ENCODE measurements around the gene ZCCHC24.

Gene ZCCHC24

DNA sequence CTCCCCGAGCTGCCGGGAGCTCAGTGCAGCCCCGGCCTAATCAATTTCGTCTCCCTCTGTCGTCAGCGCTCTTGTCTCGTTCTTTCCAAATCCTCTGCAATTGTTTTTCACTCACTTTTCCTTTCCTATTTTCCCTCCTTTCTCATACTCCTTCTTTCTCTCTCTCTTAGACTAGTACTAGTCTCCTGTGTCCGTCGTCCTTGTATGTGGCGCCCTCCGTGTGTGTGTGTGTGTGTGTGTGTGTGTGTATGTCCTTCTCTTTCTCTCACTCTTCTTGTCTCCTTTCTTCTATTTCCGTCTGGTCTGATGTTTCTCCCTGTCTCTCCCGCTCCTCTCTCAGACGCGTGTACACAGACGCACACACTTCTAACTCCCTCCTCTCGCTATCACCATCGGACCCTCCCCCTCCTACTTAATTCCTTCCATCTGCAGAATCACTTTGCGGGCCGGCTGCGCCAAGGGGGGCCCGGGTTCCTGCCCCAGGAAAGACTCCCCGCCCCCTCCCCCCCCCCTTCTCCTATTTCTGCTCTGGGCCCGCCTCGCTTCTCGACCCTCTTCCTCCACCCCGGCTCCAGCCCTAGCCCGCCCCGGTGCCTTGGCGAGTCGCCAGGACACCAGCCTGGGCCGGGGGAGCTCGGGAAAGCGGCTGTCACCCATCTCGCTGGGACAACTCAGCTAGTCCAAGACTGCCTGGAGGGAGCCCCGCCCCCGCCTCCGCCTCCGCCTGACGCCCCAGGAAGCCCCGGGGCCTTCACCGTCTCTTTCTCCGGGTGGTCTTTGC, 743 bp upstream of the ZCCHC24 start:
- no peaks in the 10 kb centered on the region for H3K36me3 ChIP-seq (ENCODE audit: insufficient read depth, insufficient read length, low read length)
- H3K4me1 ChIP-seq (ENCODE audit: insufficient read depth, insufficient read length) = peaks cover 8% of the 10 kb centered on the region
- TF ChIP-seq SUZ12 (IDR thresholded peaks at IDR 0.05; ENCODE audit: extremely low read depth, insufficient read depth, insufficient read length) (no peak), YY1 (IDR thresholded peaks at IDR 0.05; ENCODE audit: insufficient read depth, insufficient read length) (no peak), ZNF274 (IDR thresholded peaks at IDR 0.05; ENCODE audit: low read depth, low read length) (no peak)
- H3K4me3 ChIP-seq (ENCODE audit: insufficient read length, low read depth) = peak overlapping the region; percentile 39
- DNase-seq (ENCODE audit: low read depth, low spot score) = no peak
- peaks cover 31% of the 10 kb centered on the region for H3K27me3 ChIP-seq (ENCODE audit: insufficient read depth, insufficient read length)
- H3K9ac ChIP-seq (ENCODE audit: insufficient read length, low read depth) = peak overlapping the region; percentile 67
- H3K9me3 ChIP-seq (ENCODE audit: insufficient read depth, low read length) = no peaks in the 10 kb centered on the region

GRCh38 chr10:79444199-79445119, 965 bp downstream of the ZCCHC24 start:
- H3K36me3 ChIP-seq (ENCODE audit: insufficient read depth, insufficient read length, low read length) = no peaks in the 10 kb centered on the region
- peaks cover 5% of the 10 kb centered on the region for H3K4me1 ChIP-seq (ENCODE audit: insufficient read depth, insufficient read length)
- H3K27me3 ChIP-seq (ENCODE audit: insufficient read depth, insufficient read length) = peaks cover 31% of the 10 kb centered on the region
- H3K9me3 ChIP-seq (ENCODE audit: insufficient read depth, low read length) = no peaks in the 10 kb centered on the region
- H3K9ac ChIP-seq (ENCODE audit: insufficient read length, low read depth) = peak overlapping the region; percentile 72
- H3K4me3 ChIP-seq (ENCODE audit: insufficient read length, low read depth) = peak overlapping the region; percentile 54
- no peak for TF ChIP-seq SUZ12 (IDR thresholded peaks at IDR 0.05; ENCODE audit: extremely low read depth, insufficient read depth, insufficient read length)
- no peak for TF ChIP-seq YY1 (IDR thresholded peaks at IDR 0.05; ENCODE audit: insufficient read depth, insufficient read length)
- TF ChIP-seq ZNF274 (IDR thresholded peaks at IDR 0.05; ENCODE audit: low read depth, low read length) = no peak
- no peak for DNase-seq (ENCODE audit: low read depth, low spot score)

- no peak for TF ChIP-seq ZNF274 (IDR thresholded peaks at IDR 0.05; ENCODE audit: low read depth, low read length)
- no peak for TF ChIP-seq YY1 (IDR thresholded peaks at IDR 0.05; ENCODE audit: insufficient read depth, insufficient read length)
- TF ChIP-seq SUZ12 (IDR thresholded peaks at IDR 0.05; ENCODE audit: extremely low read depth, insufficient read depth, insufficient read length) = no peak
- peaks cover 29% of the 10 kb centered on the region for H3K27me3 ChIP-seq (ENCODE audit: insufficient read depth, insufficient read length)
- no peak for DNase-seq (ENCODE audit: low read depth, low spot score)
- peaks cover 4% of the 10 kb centered on the region for H3K4me1 ChIP-seq (ENCODE audit: insufficient read depth, insufficient read length)
- H3K9me3 ChIP-seq (ENCODE audit: insufficient read depth, low read length) = no peaks in the 10 kb centered on the region
- peak overlapping the region; percentile 54 for H3K4me3 ChIP-seq (ENCODE audit: insufficient read length, low read depth)
- H3K36me3 ChIP-seq (ENCODE audit: insufficient read depth, insufficient read length, low read length) = no peaks in the 10 kb centered on the region
- H3K9ac ChIP-seq (ENCODE audit: insufficient read length, low read depth) = peak overlapping the region; percentile 72
Observed at GRCh38 chr10:79443338-79444198, 1.9 kb downstream of the ZCCHC24 start.

- H3K4me3 ChIP-seq (ENCODE audit: insufficient read length, low read depth) = no peak overlapping the region
- peaks cover 2% of the 10 kb centered on the region for H3K36me3 ChIP-seq (ENCODE audit: insufficient read depth, insufficient read length, low read length)
- TF ChIP-seq SUZ12 (IDR thresholded peaks at IDR 0.05; ENCODE audit: extremely low read depth, insufficient read depth, insufficient read length) = no peak
- H3K27me3 ChIP-seq (ENCODE audit: insufficient read depth, insufficient read length) = peaks cover 18% of the 10 kb centered on the region
- H3K4me1 ChIP-seq (ENCODE audit: insufficient read depth, insufficient read length) = peaks cover 10% of the 10 kb centered on the region
- no peak overlapping the region for H3K9ac ChIP-seq (ENCODE audit: insufficient read length, low read depth)
- H3K9me3 ChIP-seq (ENCODE audit: insufficient read depth, low read length) = no peaks in the 10 kb centered on the region
- DNase-seq (ENCODE audit: low read depth, low spot score) = no peak
Observed at GRCh38 chr10:79442171-79443040, 3.0 kb downstream of the ZCCHC24 start.

DNA sequence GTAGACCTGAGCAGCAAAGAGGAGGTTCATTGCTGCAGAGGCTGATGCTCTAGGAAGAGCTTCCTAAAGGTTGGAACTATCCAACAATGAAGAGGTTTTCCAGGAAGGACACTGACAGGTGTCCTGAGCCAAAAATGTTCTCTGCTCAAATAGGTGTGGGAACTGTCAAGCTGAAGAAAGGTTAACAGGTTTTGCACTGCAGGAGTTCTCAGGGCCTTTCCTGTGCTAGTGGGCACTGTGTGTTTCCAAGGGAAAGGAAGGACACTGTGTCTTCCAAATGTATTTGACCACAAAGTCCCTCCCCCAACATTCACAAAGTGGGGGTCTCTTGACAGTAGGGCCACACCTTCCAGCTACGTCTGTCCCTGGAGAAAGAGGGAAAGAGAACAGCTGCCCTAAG, 4.0 kb downstream of the ZCCHC24 start:
- Histone ChIP-seq H3K9me3 (ENCODE audit: insufficient read depth, low read length) (no peaks in the 10 kb centered on the region), H3K9ac (ENCODE audit: insufficient read length, low read depth) (no peak overlapping the region), H3K4me3 (ENCODE audit: insufficient read length, low read depth) (no peak overlapping the region), H3K4me1 (ENCODE audit: insufficient read depth, insufficient read length) (peaks cover 10% of the 10 kb centered on the region), H3K36me3 (ENCODE audit: insufficient read depth, insufficient read length, low read length) (peaks cover 3% of the 10 kb centered on the region), H3K27me3 (ENCODE audit: insufficient read depth, insufficient read length) (peaks cover 9% of the 10 kb centered on the region)
- DNase-seq (ENCODE audit: low read depth, low spot score) = no peak
- TF ChIP-seq SUZ12 (IDR thresholded peaks at IDR 0.05; ENCODE audit: extremely low read depth, insufficient read depth, insufficient read length) = no peak
- TF ChIP-seq YY1 (IDR thresholded peaks at IDR 0.05; ENCODE audit: insufficient read depth, insufficient read length) = no peak
- TF ChIP-seq ZNF274 (IDR thresholded peaks at IDR 0.05; ENCODE audit: low read depth, low read length) = no peak

GRCh38 chr10:79440281-79440680, 5.1 kb downstream of the ZCCHC24 start:
- no peak for TF ChIP-seq SUZ12 (IDR thresholded peaks at IDR 0.05; ENCODE audit: extremely low read depth, insufficient read depth, insufficient read length)
- no peak for TF ChIP-seq ZNF274 (IDR thresholded peaks at IDR 0.05; ENCODE audit: low read depth, low read length)
- TF ChIP-seq YY1 (IDR thresholded peaks at IDR 0.05; ENCODE audit: insufficient read depth, insufficient read length) = no peak
- DNase-seq (ENCODE audit: low read depth, low spot score) = no peak
- no peak overlapping the region for H3K4me3 ChIP-seq (ENCODE audit: insufficient read length, low read depth)
- no peak overlapping the region for H3K9ac ChIP-seq (ENCODE audit: insufficient read length, low read depth)
- no peaks in the 10 kb centered on the region for H3K9me3 ChIP-seq (ENCODE audit: insufficient read depth, low read length)
- H3K4me1 ChIP-seq (ENCODE audit: insufficient read depth, insufficient read length) = peaks cover 10% of the 10 kb centered on the region
- H3K36me3 ChIP-seq (ENCODE audit: insufficient read depth, insufficient read length, low read length) = peaks cover 3% of the 10 kb centered on the region
- H3K27me3 ChIP-seq (ENCODE audit: insufficient read depth, insufficient read length) = peaks cover 9% of the 10 kb centered on the region

Measured in NT2/D1 (cell line).